ENCODE data around the gene BTNL9. TPM values are rescaled to one million over a fixed set of nuclear protein-coding genes. Genes with fewer than 3 reads are reported as not detected.

BTNL9 gene
- total and polyA plus RNA-seq, 2 of the 13 experiments (the other 11 are each of a cell fraction or from before 2014, with no cell fraction given) = 0.13 TPM; not detected in 1

GRCh38 chr5:181088289-181088688, 48.2 kb downstream of the BTNL9 start:
- intact Hi-C loops (cut with micrococcal nuclease; ENCODE audit: unreplicated experiment) (no loop called here), in situ Hi-C loops (cut with HindIII; ENCODE audit: extremely low pct_ligation_motif_present, low pct_unique_long_range_greater_than_20kb) (no loop called here)
- Histone ChIP-seq H2AFZ (ENCODE audit: low read length) (no peak overlapping the region), H3K4me2 (ENCODE audit: low read depth, low read length) (no peak overlapping the region), H3K9ac (ENCODE audit: insufficient read depth, low read depth, low read length) (no peak overlapping the region), H4K20me1 (ENCODE audit: insufficient read depth, low read length) (no peaks in the 10 kb centered on the region), H3K9me3 (ENCODE audit: low read length) (no peaks in the 10 kb centered on the region), H3K27me3 (ENCODE audit: control insufficient read depth in 1 of 2, insufficient read depth in 2 of 2, low read length in 2 of 2) (peaks cover 3 to 23% of the 10 kb centered on the region in 2 experiments), H3K36me3 (replicated peaks in 1 of 2; ENCODE audit: control insufficient read depth in 1 of 2, insufficient read depth in 2 of 2, low read length in 2 of 2) (no peaks in the 10 kb centered on the region), H3K27ac (ENCODE audit: extremely low read length, insufficient read depth, low read length) (no peak overlapping the region), H3K4me1 (ENCODE audit: insufficient read depth, low read length) (peaks cover 15% of the 10 kb centered on the region), H3K4me3 (replicated peaks in 1 of 3; ENCODE audit: insufficient read depth in 1 of 3, low read depth in 2 of 3, low read length in 3 of 3) (no peak overlapping the region), H3K79me2 (ENCODE audit: insufficient read depth, low read length) (no peaks in the 10 kb centered on the region)
- ChIA-PET CTCF (ENCODE audit: low intra/inter-chr PET ratio, low total read pairs) (interaction anchor here (1.0 kb wide), 1 partner anchor 220 kb away, joined by 3 read pairs; no protein-coding TSS in a partner anchor), POLR2A (no interaction called here)
- BruUV-seq (replicated peaks) = no TSS peak
- no peak for FAIRE-seq
- ATAC-seq = peak; percentile 65; the same call in 2 of the 3 replicates
- WGBS (ENCODE audit: low lambda C conversion rate) = 63% methylated on average over 10 of the region's 10 CpGs
- no peak for TF ChIP-seq ZNF770 (CRISPR knock-in tag; IDR thresholded peaks at IDR 0.05)
- TF ChIP-seq GPBP1L1 (CRISPR knock-in tag; IDR thresholded peaks at IDR 0.05) = no peak
- TF ChIP-seq ZBTB33 (CRISPR knock-in tag; IDR thresholded peaks at IDR 0.05) = peak; percentile 51; the same call in 1 of the 2 replicates
- no peak for TF ChIP-seq GLMP (CRISPR knock-in tag; IDR thresholded peaks at IDR 0.05; ENCODE audit: borderline replicate concordance)
- peak; percentile 50 for TF ChIP-seq STAG1 (CRISPR knock-in tag; IDR thresholded peaks at IDR 0.05)
- peak; percentile 47 for TF ChIP-seq CTCF (CRISPR knock-in tag; IDR thresholded peaks at IDR 0.05)
- DNase-seq (ENCODE audit: low spot score) = no peak
